AG08395 (cell line): ENCODE results near the gene BBOX1.
"Not testable (repeated sequence)": the region's sequence is repeated elsewhere in the genome, so short reads cannot be mapped to it uniquely, and the experiment has no call there.

Experiments used
- DNase-seq: peaks from one replicate; pipeline ENCODE4 v3.0.0; 2012; ENCODE audit warnings: mixed read lengths, low spot score

BBOX1 gene, protein sequence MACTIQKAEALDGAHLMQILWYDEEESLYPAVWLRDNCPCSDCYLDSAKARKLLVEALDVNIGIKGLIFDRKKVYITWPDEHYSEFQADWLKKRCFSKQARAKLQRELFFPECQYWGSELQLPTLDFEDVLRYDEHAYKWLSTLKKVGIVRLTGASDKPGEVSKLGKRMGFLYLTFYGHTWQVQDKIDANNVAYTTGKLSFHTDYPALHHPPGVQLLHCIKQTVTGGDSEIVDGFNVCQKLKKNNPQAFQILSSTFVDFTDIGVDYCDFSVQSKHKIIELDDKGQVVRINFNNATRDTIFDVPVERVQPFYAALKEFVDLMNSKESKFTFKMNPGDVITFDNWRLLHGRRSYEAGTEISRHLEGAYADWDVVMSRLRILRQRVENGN

DNA sequence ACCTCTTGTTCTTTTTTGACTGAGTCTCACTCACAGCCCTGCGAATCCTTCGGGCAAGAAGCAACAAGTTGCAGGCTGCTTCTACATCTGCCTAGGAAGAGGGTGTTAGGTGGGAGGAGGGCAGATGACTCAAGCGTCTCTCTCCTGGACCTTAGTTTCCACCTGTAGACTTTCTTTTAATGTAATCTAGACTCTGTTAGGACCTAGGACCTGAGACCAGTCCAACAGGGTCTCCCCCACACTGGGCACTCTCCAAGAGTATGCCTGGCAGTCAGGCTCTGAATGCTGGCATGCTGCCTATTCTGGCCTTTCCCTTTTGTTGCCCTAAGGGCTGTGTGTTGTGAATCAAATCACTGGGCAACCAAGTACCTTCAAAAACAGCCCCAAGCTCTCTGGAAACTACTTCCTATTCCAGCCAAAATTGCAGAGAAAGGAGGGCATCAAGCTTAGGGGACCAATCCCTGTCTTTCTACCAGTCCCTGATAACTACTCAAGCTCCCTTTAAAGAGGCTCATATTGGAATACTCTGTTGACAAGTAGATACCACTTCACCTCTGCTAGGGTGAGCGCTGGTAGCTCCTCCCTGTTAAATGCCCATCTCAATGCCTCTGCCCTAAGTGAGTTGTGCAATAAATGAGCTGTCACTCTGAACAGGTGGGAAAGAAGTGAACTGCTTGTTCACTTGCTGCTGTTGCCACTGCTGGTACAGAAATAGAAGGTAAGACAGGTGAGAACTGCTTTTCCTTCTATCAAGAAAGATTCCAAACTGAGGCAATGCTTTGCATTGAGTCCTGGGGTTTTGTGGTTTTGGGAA, at the start of gene BBOX1:
Gene BBOX1 (plus strand): TSS at position 514 of the 814 bp plus-strand sequence. CDS start 14,616 bp downstream, outside the sequence.
- DNase-seq: no peak

GRCh38 chr11:26992031-26992541, 48.5 kb upstream of the BBOX1 start:
- peak; percentile 80 for DNase-seq

DNA sequence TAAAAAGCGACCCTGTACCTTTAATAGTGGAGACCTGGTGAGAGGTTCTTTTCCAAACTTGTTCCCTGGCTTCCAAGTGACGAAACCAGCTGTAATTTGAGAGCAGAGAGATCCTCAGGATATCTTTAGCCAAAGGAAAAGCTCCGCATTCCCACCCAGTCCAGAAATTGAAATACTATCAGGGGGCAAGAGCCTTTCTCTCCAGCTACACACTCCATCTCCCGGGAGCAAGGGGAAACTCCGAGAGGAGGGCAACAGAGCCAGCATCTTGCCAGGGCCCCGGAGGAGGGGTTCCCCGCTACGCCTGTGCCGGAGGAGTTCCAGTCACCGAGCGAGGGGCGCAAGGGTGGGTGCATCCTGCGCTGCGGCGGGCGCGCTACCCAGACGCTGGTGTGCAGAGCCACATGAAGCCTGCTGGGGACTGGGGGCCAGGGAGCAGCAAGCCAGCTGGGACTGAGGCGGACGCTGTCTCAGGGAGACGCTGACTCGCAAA, 46.6 kb upstream of the BBOX1 start, which contains the start of gene FIBIN:
Gene FIBIN (plus strand): TSS at position 148 of the 493 bp plus-strand sequence. CDS start 415 bp downstream, outside the sequence.
- DNase-seq: peak; percentile 48

GRCh38 chr11:26994631-26995095, 46.0 kb upstream of the BBOX1 start:
- no peak for DNase-seq

DNA sequence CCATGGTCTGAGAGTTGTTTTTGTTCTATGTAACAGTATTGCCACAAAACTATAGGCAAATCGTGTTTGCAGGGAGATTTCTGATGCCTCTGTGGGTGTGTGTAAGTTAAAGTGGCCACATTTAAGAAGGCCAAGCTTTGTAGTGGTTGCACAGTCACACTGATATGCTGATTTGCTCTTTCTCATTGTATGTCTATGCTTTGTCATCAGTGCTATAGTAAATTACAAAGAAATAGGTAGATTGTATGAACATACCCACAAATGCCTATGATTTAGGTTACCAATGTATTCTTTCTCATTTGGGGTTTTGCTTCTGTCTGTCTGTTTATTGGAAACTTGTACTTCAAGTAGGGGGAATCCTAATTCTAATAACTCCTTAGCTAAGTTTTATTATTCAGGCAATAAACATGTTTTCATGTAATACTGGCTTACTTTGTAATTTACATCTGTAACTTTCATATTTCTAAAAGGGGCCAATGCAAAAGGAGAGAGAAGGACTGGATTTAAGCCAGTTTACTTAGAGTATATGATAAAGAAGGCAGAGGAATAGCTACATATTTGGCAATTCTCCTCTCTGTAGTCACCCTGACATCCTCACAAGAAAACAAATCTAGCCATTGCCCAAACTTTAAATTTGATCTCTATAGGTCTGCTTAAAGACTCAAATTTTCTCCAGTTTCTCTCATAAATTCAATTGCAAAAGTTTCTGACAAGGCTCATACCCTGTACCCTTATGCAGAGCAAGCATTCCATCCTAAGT, 44.7 kb upstream of the BBOX1 start:
- DNase-seq: no peak

DNA sequence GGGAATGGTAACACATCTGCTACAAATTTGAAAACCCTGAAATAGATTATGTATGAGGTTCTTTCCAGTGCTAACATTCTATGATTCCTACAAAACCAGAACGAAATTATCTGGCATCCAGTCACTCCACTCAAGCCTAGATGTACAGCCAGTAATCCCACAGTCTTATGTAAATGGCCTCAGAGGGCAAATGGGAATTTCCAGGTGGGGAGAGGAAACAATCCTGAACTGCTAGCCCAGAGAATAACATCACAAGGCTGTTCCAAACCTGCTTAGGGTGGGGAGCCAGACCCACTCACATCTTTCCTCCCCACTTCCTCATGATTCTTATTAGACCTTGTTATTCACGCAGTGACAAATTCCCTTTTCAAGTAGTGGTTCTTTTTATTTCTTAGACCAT, 43.2 kb upstream of the BBOX1 start:
- no peak for DNase-seq

GRCh38 chr11:27001136-27001730, 39.4 kb upstream of the BBOX1 start:
- DNase-seq: not testable (repeated sequence)

DNA sequence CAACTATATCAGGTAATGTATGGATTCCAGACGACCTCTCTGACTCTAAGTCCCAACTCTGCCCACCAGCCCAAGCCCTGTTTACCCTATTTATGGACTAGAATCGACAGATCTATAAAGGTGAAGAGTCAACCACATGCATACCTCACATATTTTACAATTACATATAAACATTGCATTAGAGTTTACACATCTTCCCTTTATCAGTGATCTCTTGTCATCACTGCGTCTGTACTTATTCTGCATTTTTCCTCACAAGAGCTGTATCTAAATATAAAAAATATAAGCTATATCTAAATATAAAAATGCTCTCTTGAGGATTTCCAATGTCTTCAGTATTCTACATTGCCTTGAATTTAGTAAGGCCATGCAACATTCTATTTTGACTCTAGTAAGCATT, 38.2 kb upstream of the BBOX1 start:
- no peak for DNase-seq

GRCh38 chr11:27002838-27003237, 37.8 kb upstream of the BBOX1 start:
- DNase-seq: no peak

- no peak for DNase-seq
These were observed 36.5 kb upstream of the BBOX1 start for GRCh38 chr11:27004103-27004502.

- DNase-seq: no peak
These were observed 31.6 kb upstream of the BBOX1 start for GRCh38 chr11:27008811-27009535.

- no peak for DNase-seq
These were observed 28.9 kb upstream of the BBOX1 start for GRCh38 chr11:27011560-27012233.

GRCh38 chr11:27012234-27012921, 28.2 kb upstream of the BBOX1 start:
- peak; percentile 24 for DNase-seq

DNA sequence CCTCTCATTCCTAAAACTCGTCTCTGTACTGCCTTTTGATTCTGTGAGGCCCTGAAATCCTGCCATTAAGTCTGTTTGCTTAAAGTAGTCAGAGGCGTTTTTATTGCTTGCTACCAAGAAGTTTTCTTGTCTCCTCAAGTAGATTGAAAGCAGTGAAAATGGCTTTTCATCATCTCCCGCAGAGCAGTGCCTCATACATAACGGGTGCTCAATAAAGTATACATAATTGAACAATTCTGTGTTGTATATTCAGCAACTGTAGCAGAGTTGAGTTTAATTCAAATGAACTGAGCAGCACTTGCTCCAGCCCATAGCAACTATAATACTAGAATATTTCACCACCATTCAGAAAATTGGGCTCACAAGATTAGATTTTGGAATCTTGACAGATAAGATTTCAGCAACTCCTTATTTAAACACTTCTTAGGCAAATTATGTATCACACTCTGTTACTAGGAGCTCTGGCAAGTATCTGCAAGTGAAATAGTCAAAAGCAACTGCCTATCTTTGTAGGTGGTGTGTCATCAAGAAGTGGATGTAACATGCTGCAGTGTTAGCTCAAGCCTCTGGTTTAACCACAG, 26.7 kb upstream of the BBOX1 start:
- DNase-seq: peak; percentile 21

DNA sequence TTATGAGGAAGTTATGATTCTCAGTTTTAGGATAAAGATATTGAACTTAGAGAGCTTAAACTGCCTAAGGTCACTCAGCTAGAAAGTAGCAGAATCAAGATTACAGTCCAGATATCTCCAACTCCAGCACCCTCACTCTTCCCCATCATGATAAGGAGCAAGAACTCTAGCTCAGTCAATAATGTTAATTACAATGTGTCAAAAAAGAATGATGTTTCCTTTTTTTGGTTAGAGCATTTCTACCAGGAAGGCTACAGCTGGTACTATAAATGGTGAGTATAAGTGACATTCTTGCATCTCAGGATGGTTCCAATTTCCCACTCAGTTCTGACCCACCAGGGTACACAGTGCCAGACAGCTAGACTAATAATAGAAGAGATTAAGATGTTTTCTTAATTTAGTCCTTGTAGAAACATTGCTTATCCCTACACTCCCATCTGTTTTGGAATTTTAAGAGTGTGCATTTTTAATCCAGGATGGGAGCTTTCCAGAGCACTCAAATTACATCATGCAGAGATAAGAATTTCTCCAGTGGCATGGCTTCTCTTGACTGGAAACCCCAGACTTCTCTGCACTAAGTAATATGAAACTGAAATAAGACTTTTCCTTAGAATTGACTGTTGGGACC, 21.6 kb upstream of the BBOX1 start:
- DNase-seq: no peak

GRCh38 chr11:27020751-27021150, 19.9 kb upstream of the BBOX1 start:
- no peak for DNase-seq

GRCh38 chr11:27022659-27023251, 17.9 kb upstream of the BBOX1 start:
- DNase-seq: no peak

GRCh38 chr11:27024865-27025264, 15.8 kb upstream of the BBOX1 start:
- no peak for DNase-seq
